Hematopoietic multipotent progenitor cell treated with erythropoietin and hydrocortisone succinate and interleukin-3 and kit ligand, for 8 days (in vitro differentiated cells): ENCODE data around the gene DCLK3.

Experiments used
- DNase-seq: peaks from one replicate; pipeline ENCODE4 v3.0.0-alpha.2; 2015

The DCLK3 gene

GRCh38 chr3:36663666-36664291, 100.6 kb downstream of the DCLK3 start:
- DNase-seq, result no peak

DNA sequence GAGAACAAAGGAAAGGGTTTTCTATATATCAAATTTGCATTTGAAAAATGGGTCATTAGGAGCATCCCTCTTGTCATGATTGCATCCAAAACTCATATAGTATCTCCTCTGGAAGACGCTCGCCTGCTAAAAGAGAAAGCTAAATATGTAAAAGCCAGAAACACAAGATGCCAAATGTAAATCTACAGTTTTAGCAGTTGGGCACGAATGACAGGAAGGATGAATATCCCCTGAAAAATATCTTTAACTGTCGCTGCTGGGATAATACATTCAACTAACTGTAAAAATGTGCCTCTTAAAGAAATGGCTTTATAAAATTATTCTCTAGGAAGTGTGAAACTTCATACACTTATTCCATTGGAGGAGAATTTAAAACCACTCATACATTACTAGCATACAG, 101.7 kb downstream of the DCLK3 start:
- no peak for DNase-seq
